Activated T-cell treated with anti-CD3 and anti-CD28 coated beads for 1 hour (primary cell): ENCODE results near the gene BARHL1.
A peak's percentile ranks its signal among the peaks of the same experiment; 100 is the strongest.
"Not testable (repeated sequence)": the region's sequence is repeated elsewhere in the genome, so short reads cannot be mapped to it uniquely, and the experiment has no call there.

Experiments
- DNase-seq: peaks from one replicate; pipeline ENCODE4 v3.0.0-alpha.2; 2020; ENCODE audit warnings: low read depth

BARHL1 gene

GRCh38 chr9:132556714-132557113 lies 25.7 kb upstream of the BARHL1 start:
- DNase-seq: no peak

GRCh38 chr9:132557159-132557558 lies 25.2 kb upstream of the BARHL1 start:
- no peak for DNase-seq

DNA sequence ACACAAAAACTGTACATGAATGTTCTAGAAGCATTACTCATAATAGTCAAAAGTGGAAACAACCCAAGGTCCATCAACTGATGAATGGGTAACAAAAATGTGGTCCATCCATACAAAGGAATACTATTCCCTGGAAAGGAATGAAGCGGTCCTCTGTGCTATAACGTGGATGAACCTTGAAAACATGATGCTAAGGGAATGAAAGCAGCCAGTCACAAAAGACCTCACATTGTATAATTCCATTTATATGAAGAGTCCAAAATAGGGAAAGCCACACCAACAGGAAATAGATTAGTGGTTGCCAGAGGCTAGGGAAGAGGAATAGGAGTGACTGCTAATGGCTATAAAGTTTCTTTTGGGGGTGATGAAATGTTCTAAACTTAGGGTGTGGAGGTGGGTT lies 22.7 kb upstream of the BARHL1 start:
- DNase-seq: no peak

DNA sequence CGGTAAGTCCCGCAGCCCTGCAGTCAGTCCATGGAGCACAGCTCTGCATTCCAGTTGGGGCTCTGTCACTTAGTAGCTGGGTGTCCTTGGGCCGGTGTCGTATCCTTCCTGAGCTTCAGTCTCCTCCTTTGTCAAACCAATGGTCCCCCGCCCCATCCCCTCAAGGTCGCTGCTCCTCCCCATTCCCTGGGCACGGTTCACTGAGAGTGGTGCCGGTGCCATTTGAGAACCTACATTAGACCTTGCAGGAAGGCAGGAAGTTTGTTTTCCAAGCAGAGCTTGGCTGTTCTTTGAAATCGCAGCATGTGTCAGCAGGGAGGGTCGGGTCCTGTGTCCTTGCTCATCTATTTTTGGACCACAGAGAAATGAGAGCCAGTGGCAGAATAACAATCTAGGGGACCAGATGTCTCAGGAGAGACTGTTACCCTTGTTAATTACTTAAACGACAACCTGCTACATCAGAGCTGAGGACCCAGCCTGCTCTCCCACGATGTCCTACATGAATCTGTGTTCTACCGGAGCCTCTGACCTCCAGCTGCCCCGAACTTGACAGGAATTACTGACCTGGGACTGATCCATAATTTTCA lies 21.7 kb upstream of the BARHL1 start:
- no peak for DNase-seq

DNA sequence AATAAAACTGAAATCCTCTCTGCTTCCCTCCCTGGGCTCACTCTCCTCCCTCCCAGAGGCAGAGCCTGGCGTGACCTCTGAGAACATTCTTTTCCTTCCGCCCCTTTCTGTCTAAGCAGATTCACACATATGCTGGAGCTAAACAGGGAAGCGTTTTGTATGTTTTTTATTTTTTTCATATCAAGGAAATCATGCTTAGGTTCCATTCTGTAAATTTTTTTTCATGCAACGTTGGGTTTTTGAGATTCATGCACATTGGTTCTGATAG lies 20.2 kb upstream of the BARHL1 start:
- DNase-seq: no peak

DNA sequence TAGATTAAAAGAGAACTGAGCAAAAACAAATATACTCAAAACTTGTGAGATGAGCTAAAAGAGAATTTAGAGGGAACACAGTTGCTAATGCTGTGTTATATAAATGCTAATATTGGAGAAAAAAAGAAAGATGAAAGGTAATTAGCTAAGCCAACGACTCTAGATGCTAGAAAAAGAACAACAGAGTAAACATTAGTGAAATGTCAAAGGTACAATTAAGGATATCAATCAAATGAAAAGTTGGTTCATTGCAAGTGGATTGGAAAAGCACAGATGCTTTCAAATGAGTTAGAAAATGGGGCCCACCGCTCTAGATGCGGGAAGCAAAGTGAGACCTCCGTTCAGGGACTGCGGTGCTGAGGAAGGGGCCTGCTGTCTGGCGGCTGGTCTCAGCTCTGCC lies 17.9 kb upstream of the BARHL1 start:
- no peak for DNase-seq

GRCh38 chr9:132568787-132569186 lies 13.6 kb upstream of the BARHL1 start:
- not testable (repeated sequence) for DNase-seq

DNA sequence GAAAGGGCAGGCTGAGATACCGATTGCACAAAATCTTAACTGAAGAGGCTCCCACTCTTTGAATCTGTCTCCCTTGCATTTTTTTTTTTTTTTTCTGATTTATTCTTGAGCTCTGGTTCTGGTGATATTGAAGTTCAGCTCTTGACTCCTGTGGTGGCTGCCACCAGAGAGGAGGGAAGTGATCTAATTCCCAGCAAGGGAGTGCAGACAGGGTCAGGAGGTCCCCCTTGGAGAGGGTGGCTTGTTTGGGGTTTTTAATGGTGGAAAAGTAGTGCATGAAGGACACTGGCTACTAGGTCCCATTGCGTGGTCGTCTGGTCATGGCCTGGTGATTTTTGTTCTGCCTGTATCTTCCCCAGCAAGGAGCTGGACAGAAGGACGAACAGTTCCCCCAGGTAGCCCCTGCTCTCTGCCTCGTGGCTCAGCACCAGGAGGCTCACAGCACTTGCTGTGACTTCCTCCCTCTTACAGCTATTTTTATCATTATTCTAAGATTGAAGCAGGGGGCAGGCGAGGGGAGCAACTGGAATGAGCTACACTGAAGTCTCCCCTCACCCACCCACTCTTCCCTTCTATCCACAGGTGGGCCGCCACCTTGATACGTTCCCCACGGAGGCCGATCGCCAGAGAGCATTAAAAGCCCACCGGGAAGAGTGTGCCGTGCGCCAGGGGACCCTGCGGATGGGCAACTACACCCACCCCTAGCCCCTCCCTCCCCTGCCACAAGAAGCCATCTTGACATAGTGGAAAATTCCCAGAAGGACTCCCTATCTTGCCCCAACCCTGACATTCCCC lies 10.4 kb upstream of the BARHL1 start:
- no peak for DNase-seq

- DNase-seq: no peak
Observed at GRCh38 chr9:132572921-132573320, 9.5 kb upstream of the BARHL1 start.

- DNase-seq: peak; percentile 7
Observed at GRCh38 chr9:132575005-132575609, 7.3 kb upstream of the BARHL1 start.

GRCh38 chr9:132575811-132576210 lies 6.6 kb upstream of the BARHL1 start:
- DNase-seq: no peak

- no peak for DNase-seq
Observed at GRCh38 chr9:132577119-132577518, 5.3 kb upstream of the BARHL1 start.

GRCh38 chr9:132578367-132578932 lies 4.0 kb upstream of the BARHL1 start:
- no peak for DNase-seq

GRCh38 chr9:132579427-132579798 lies 3.0 kb upstream of the BARHL1 start:
- no peak for DNase-seq

GRCh38 chr9:132582786-132583583 lies 579 bp downstream of the BARHL1 start:
- DNase-seq: no peak

GRCh38 chr9:132583584-132584304 lies 1.3 kb downstream of the BARHL1 start:
- no peak for DNase-seq

GRCh38 chr9:132584601-132585560 lies 2.5 kb downstream of the BARHL1 start:
- DNase-seq: no peak

GRCh38 chr9:132585954-132586829 lies 3.8 kb downstream of the BARHL1 start:
- DNase-seq: no peak

DNA sequence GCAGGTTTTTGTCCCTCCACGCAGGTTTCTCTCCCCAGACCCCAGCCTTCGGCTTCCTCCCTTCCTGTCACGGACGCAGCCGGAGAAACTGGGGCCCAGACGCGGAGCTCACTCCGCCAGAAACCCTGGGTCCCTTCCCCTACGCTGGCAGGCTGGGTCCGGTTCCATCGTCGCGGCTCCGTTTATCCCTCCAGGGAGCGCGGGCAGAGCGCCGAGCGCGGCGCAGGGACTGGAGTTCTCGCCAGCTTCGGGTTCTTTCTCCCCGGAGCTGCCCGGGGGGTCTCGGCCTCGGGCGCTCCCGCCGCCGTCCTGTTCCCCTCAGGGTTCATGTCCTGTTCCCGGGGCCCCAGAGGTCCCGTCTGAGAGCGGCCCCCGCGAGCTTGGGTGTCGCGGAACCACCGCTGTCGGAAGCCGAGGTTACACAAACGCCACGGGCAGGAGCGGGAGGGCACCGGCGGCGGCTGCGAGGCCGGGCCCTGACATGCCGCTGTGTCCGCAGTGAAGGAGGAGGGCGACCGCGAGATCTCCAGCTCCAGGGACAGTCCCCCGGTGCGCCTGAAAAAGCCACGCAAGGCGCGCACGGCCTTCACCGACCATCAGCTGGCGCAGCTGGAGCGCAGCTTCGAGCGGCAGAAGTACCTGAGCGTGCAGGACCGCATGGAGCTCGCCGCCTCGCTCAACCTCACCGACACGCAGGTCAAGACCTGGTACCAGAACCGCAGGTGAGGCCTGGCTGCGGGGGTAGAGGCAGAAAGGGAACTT lies 4.6 kb downstream of the BARHL1 start:
- no peak for DNase-seq
